Endothelial cell of umbilical vein (primary cell): ENCODE data around the gene MICALL2. TPM values are rescaled to one million over a fixed set of nuclear protein-coding genes. Genes with fewer than 3 reads are reported as not detected.

Experiments used
- BruUV-seq: library from RNA; stranded (reverse); fragments of 400-500 nt; replicated peaks from 2 replicates; lab custom pipeline; 2021; lab: Mats Ljungman, UMichigan
- CTCF ChIA-PET: fragments of 300-600, 350-600 bp; sonication (Branson Sonifier 250); formaldehyde crosslinking; loops from one replicate; lab custom pipeline; 2021; ENCODE audit warnings: antibody characterized with exemption, inconsistent platforms; lab: Charles Lee
- POLR2A ChIA-PET: fragments of 300-600, 350-600 bp; sonication (Branson Sonifier 250); formaldehyde crosslinking; loops from one replicate; lab custom pipeline; 2021; ENCODE audit warnings: antibody characterized with exemption, inconsistent platforms; lab: Charles Lee
- DNase-seq: peaks from one replicate; pipeline ENCODE4 v3.0.0-alpha.2; 2011; ENCODE audit warnings: low read depth, low spot score
- FAIRE-seq: peaks from 2 replicates; lab custom pipeline; 2011; peaks lifted over from hg19 to GRCh38; lab: Jason Lieb, UNC
- H2AFZ ChIP-seq: 2 replicates; pipeline ENCODE4 v1.6.0; 2012; ENCODE audit warnings: low read depth, low read length, control low read depth, inconsistent platforms
- H3K27ac ChIP-seq: 2 replicates; pipeline ENCODE4 v1.5.1; 2011; ENCODE audit warnings: low read depth, mild to moderate bottlenecking, control low read depth, low read length, moderate library complexity; ENCODE audit not compliant: insufficient read depth
- H3K27me3 ChIP-seq, 2 experiments: 2 replicates each; pipeline versions ENCODE4 v1.6.0 to v1.6.1; 2011; ENCODE audit warnings: low read length in 2 of 2, mixed read lengths in 1 of 2; ENCODE audit not compliant: control insufficient read depth in 2 of 2, insufficient read depth in 2 of 2
- H3K36me3 ChIP-seq, 2 experiments: 2 replicates in 1 of 2; 3 replicates in 1 of 2; pipeline ENCODE4 v1.5.1; 2011; ENCODE audit warnings: low read length in 2 of 2, mild to moderate bottlenecking in 1 of 2, moderate library complexity in 1 of 2; ENCODE audit not compliant: control insufficient read depth in 2 of 2, insufficient read depth in 2 of 2; ENCODE audit errors: extremely low read depth in 1 of 2
- H3K4me1 ChIP-seq: 3 replicates; pipeline ENCODE4 v1.5.1; 2011; ENCODE audit warnings: mild to moderate bottlenecking, low read length; ENCODE audit not compliant: control insufficient read depth, insufficient read depth; ENCODE audit errors: extremely low read depth
- H3K4me2 ChIP-seq: 2 replicates; pipeline ENCODE4 v1.6.1; 2011; ENCODE audit warnings: low read length, control low read depth, mixed read lengths; ENCODE audit not compliant: insufficient read depth
- H3K4me3 ChIP-seq, 3 experiments: fragments of 200-600 bp in 1 of 3; sonication (generic), shearing (Covaris generic) in 1 of 3; replicated peaks in 1 of 3; 2 replicates each; pipeline ENCODE4 v1.5.1; 2011 to 2016; ENCODE audit warnings: control low read depth in 3 of 3, low read length in 3 of 3, mild to moderate bottlenecking in 2 of 3, inconsistent platforms in 1 of 3, low read depth in 1 of 3, moderate library complexity in 1 of 3; ENCODE audit not compliant: insufficient read depth in 1 of 3
- H3K79me2 ChIP-seq: 2 replicates; pipeline ENCODE4 v1.6.0; 2012; ENCODE audit warnings: low read length, inconsistent platforms; ENCODE audit not compliant: control insufficient read depth, insufficient read depth
- H3K9ac ChIP-seq: replicated peaks from 2 replicates; pipeline ENCODE3; 2011; ENCODE audit warnings: low read length, control low read depth; ENCODE audit not compliant: insufficient read depth; ENCODE audit errors: extremely low read depth
- H3K9me1 ChIP-seq: replicated peaks from 3 replicates; pipeline ENCODE4 v1.6.0; 2011; ENCODE audit warnings: mild to moderate bottlenecking, low read length; ENCODE audit not compliant: control insufficient read depth, insufficient read depth; ENCODE audit errors: extremely low read depth
- H3K9me3 ChIP-seq: replicated peaks from 2 replicates; pipeline ENCODE4 v1.5.1; 2012; ENCODE audit warnings: low read length, inconsistent platforms; ENCODE audit not compliant: control insufficient read depth, insufficient read depth
- H4K20me1 ChIP-seq: replicated peaks from 2 replicates; pipeline ENCODE3; 2011; ENCODE audit warnings: mild to moderate bottlenecking, low read length; ENCODE audit not compliant: control insufficient read depth, insufficient read depth; ENCODE audit errors: extremely low read depth
- CTCF ChIP-seq, 2 donors: IDR thresholded peaks; 1 replicate in 1 of 2; 2 replicates in 1 of 2; pipeline ENCODE4 v1.5.1; 2011; ENCODE audit warnings: low read length in 2 of 2, mild to moderate bottlenecking in 2 of 2, moderate library complexity in 2 of 2, control low read depth in 1 of 2, inconsistent platforms in 1 of 2, low read depth in 1 of 2; ENCODE audit not compliant: insufficient read depth in 1 of 2; ENCODE audit errors: extremely low read depth in 1 of 2
- EZH2 ChIP-seq: IDR thresholded peaks from 2 replicates; pipeline ENCODE4 v1.6.1; 2012; ENCODE audit warnings: borderline replicate concordance, low read depth, mild to moderate bottlenecking, moderate library complexity, low read length, inconsistent platforms; ENCODE audit not compliant: severe bottlenecking
- FOS ChIP-seq: IDR thresholded peaks from 2 replicates; pipeline ENCODE4 v1.6.1; 2011; ENCODE audit warnings: mild to moderate bottlenecking, low read length, moderate library complexity, borderline replicate concordance; ENCODE audit not compliant: insufficient read depth
- GATA2 ChIP-seq: IDR thresholded peaks from 2 replicates; pipeline ENCODE4 v1.7.0; 2011; ENCODE audit warnings: low read depth, mild to moderate bottlenecking, moderate library complexity, mixed read lengths, low read length; ENCODE audit not compliant: insufficient read length, insufficient read depth
- JUN ChIP-seq: IDR thresholded peaks from 2 replicates; pipeline ENCODE4 v1.6.1; 2011; ENCODE audit warnings: borderline replicate concordance, low read depth; ENCODE audit not compliant: insufficient read length, insufficient read depth
- MAX ChIP-seq: IDR thresholded peaks from 2 replicates; pipeline ENCODE4 v1.6.1; 2011; ENCODE audit not compliant: insufficient read depth, insufficient read length
- MYC ChIP-seq: IDR thresholded peaks from one replicate; pipeline ENCODE4 v1.6.1; 2011; ENCODE audit warnings: mild to moderate bottlenecking, low read depth, low read length
- POLR2A ChIP-seq: IDR thresholded peaks from 2 replicates; pipeline ENCODE4 v1.6.1; 2012; ENCODE audit warnings: low read depth, mild to moderate bottlenecking, control low read depth, low read length
- POLR2AphosphoS5 ChIP-seq: IDR thresholded peaks from 2 replicates; pipeline ENCODE4 v1.6.1; 2012; ENCODE audit warnings: low read depth, mild to moderate bottlenecking, control low read depth, low read length, moderate library complexity; ENCODE audit not compliant: insufficient read depth
- dilution Hi-C: fragments of 300-500 bp; cut with MboI; formaldehyde crosslinking; loops from one replicate; pipeline ENCODE4 v1.15.0; 2019; ENCODE audit warnings: low sequenced_read_pairs; ENCODE audit not compliant: extremely low pct_ligation_motif_present
- intact Hi-C: fragments of 100-400 bp; cut with micrococcal nuclease; formaldehyde crosslinking; loops from one replicate; pipeline ENCODE4 v1.10.0; 2022
- polyA plus RNA-seq, 4 experiments: library from polyadenylated mRNA; depleted of rRNA in 3 of 4; stranded (reverse) in 3 of 4; unstranded in 1 of 4; fragments of >200 nt; gene quantifications; 2 replicates each; pipeline versions ENCODE4 v1.2.1 to v1.2.3, GENCODE V29; 2011 to 2012; ENCODE audit warnings: missing spikeins in 1 of 4
- total RNA-seq: library from RNA; stranded (reverse); gene quantifications from 2 replicates; pipeline ENCODE4 v1.2.3, GENCODE V29; 2021

Gene MICALL2
- total and polyA plus RNA-seq, 2 donors (not counting 3 experiments of a cell fraction or from before 2014, with no cell fraction given) = 29.8 to 46.3 TPM

- TF ChIP-seq GATA2 = no peak
- TF ChIP-seq CTCF (IDR thresholded peaks at IDR 0.05; ENCODE audit: extremely low read depth in 1 of 2, insufficient read depth in 1 of 2, low read depth in 1 of 2, low read length in 2 of 2) = no peak
- no peak for TF ChIP-seq EZH2
- no peak for TF ChIP-seq FOS
- TF ChIP-seq POLR2AphosphoS5 = no peak
- TF ChIP-seq MYC = no peak
- no peak for TF ChIP-seq POLR2A
- TF ChIP-seq JUN = no peak
- no peak for TF ChIP-seq MAX
- FAIRE-seq (no peak), DNase-seq (no peak)
- no TSS peak for BruUV-seq
- H3K9me3 ChIP-seq = no peaks in the 10 kb centered on the region
- peaks cover 4 to 68% of the 10 kb centered on the region in 2 experiments for H3K36me3 ChIP-seq
- no peaks in the 10 kb centered on the region for H3K9me1 ChIP-seq
- intact Hi-C loops = no loop called here
- no peaks in the 10 kb centered on the region for H3K27me3 ChIP-seq
- no peak overlapping the region for H3K27ac ChIP-seq
- dilution Hi-C loops = no loop called here
- H3K4me2 ChIP-seq = no peak overlapping the region
- ChIA-PET CTCF (no interaction called here), POLR2A (no interaction called here)
- H3K79me2 ChIP-seq = no peaks in the 10 kb centered on the region
- no peak overlapping the region for H3K9ac ChIP-seq
- H3K4me3 ChIP-seq = no peak overlapping the region
- H2AFZ ChIP-seq = no peak overlapping the region
- no peaks in the 10 kb centered on the region for H4K20me1 ChIP-seq
- no peaks in the 10 kb centered on the region for H3K4me1 ChIP-seq
Observed at GRCh38 chr7:1484569-1484968, 25.3 kb upstream of the MICALL2 start.
